ENCODE results near the gene COX7A2.
A peak's percentile ranks its signal among the peaks of the same experiment; 100 is the strongest.

COX7A2 gene

GRCh38 chr6:75249837-75250236 is 6.2 kb upstream of the COX7A2 start:
- no peak overlapping the region for H3K27ac Mint-ChIP-seq

GRCh38 chr6:75246386-75246785 is 2.8 kb upstream of the COX7A2 start:
- H3K36me3 Mint-ChIP-seq (ENCODE audit: low read depth), result peaks cover 13% of the 10 kb centered on the region
- H3K27me3 Mint-ChIP-seq, result peaks cover 20% of the 10 kb centered on the region
- no peak overlapping the region for H3K4me3 Mint-ChIP-seq
- H3K4me1 Mint-ChIP-seq (ENCODE audit: low read depth), result peaks cover 19% of the 10 kb centered on the region
- H3K27ac Mint-ChIP-seq, result no peak overlapping the region
- H3K9me3 Mint-ChIP-seq, result no peaks in the 10 kb centered on the region

More at GRCh38 chr6:75249837-75250236, 6.2 kb upstream of the COX7A2 start:
- Mint-ChIP-seq H3K36me3 (ENCODE audit: low read depth) (peaks cover 8% of the 10 kb centered on the region), H3K4me3 (no peak overlapping the region), H3K4me1 (ENCODE audit: low read depth) (peaks cover 2% of the 10 kb centered on the region), H3K27me3 (peaks cover 17% of the 10 kb centered on the region), H3K9me3 (no peaks in the 10 kb centered on the region)

GRCh38 chr6:75244063-75244584 is 523 bp upstream of the COX7A2 start:
- Mint-ChIP-seq H3K36me3 (ENCODE audit: low read depth) (peaks cover 31% of the 10 kb centered on the region), H3K27ac (peak overlapping the region; percentile 99), H3K9me3 (no peaks in the 10 kb centered on the region), H3K4me3 (peak overlapping the region; percentile 99), H3K4me1 (ENCODE audit: low read depth) (peaks cover 26% of the 10 kb centered on the region), H3K27me3 (peaks cover 20% of the 10 kb centered on the region)

- H3K4me1 Mint-ChIP-seq (ENCODE audit: low read depth), result peaks cover 9% of the 10 kb centered on the region
- no peaks in the 10 kb centered on the region for H3K27me3 Mint-ChIP-seq
- H3K4me3 Mint-ChIP-seq, result no peak overlapping the region
- peaks cover 37% of the 10 kb centered on the region for H3K36me3 Mint-ChIP-seq (ENCODE audit: low read depth)
- H3K27ac Mint-ChIP-seq, result no peak overlapping the region
- no peaks in the 10 kb centered on the region for H3K9me3 Mint-ChIP-seq
Observed at GRCh38 chr6:75236630-75237029, 7.0 kb downstream of the COX7A2 start.

- Mint-ChIP-seq H3K4me3 (no peak overlapping the region), H3K27ac (no peak overlapping the region)
Observed at GRCh38 chr6:75235271-75235670, 8.3 kb downstream of the COX7A2 start.

GRCh38 chr6:75234126-75234865 is 9.3 kb downstream of the COX7A2 start:
- no peaks in the 10 kb centered on the region for H3K4me1 Mint-ChIP-seq (ENCODE audit: low read depth)
- H3K36me3 Mint-ChIP-seq (ENCODE audit: low read depth), result peaks cover 18% of the 10 kb centered on the region
- H3K9me3 Mint-ChIP-seq, result no peaks in the 10 kb centered on the region
- no peaks in the 10 kb centered on the region for H3K27me3 Mint-ChIP-seq
- no peak overlapping the region for H3K4me3 Mint-ChIP-seq
- no peak overlapping the region for H3K27ac Mint-ChIP-seq

More at GRCh38 chr6:75235271-75235670, 8.3 kb downstream of the COX7A2 start:
- Mint-ChIP-seq H3K27me3 (no peaks in the 10 kb centered on the region), H3K36me3 (ENCODE audit: low read depth) (peaks cover 28% of the 10 kb centered on the region), H3K9me3 (no peaks in the 10 kb centered on the region), H3K4me1 (ENCODE audit: low read depth) (no peaks in the 10 kb centered on the region)

GRCh38 chr6:75233092-75233615 is 10.4 kb downstream of the COX7A2 start:
- no peaks in the 10 kb centered on the region for H3K27me3 Mint-ChIP-seq
- H3K36me3 Mint-ChIP-seq (ENCODE audit: low read depth), result peaks cover 12% of the 10 kb centered on the region
- H3K27ac Mint-ChIP-seq, result no peak overlapping the region
- H3K4me3 Mint-ChIP-seq, result no peak overlapping the region
- no peaks in the 10 kb centered on the region for H3K9me3 Mint-ChIP-seq
- H3K4me1 Mint-ChIP-seq (ENCODE audit: low read depth), result no peaks in the 10 kb centered on the region

GRCh38 chr6:75230484-75231325 is 12.9 kb downstream of the COX7A2 start:
- no peak overlapping the region for H3K27ac Mint-ChIP-seq
- no peak overlapping the region for H3K4me3 Mint-ChIP-seq
- H3K27me3 Mint-ChIP-seq, result no peaks in the 10 kb centered on the region
- no peaks in the 10 kb centered on the region for H3K4me1 Mint-ChIP-seq (ENCODE audit: low read depth)
- no peaks in the 10 kb centered on the region for H3K9me3 Mint-ChIP-seq
- no peaks in the 10 kb centered on the region for H3K36me3 Mint-ChIP-seq (ENCODE audit: low read depth)

- no peaks in the 10 kb centered on the region for H3K36me3 Mint-ChIP-seq (ENCODE audit: low read depth)
- H3K9me3 Mint-ChIP-seq, result no peaks in the 10 kb centered on the region
Observed at GRCh38 chr6:75224303-75224926, 19.2 kb downstream of the COX7A2 start.

GRCh38 chr6:75223428-75223827 is 20.2 kb downstream of the COX7A2 start:
- peaks cover 35% of the 10 kb centered on the region for H3K27me3 Mint-ChIP-seq
- H3K36me3 Mint-ChIP-seq (ENCODE audit: low read depth), result no peaks in the 10 kb centered on the region
- no peaks in the 10 kb centered on the region for H3K9me3 Mint-ChIP-seq
- H3K27ac Mint-ChIP-seq, result no peak overlapping the region
- no peaks in the 10 kb centered on the region for H3K4me1 Mint-ChIP-seq (ENCODE audit: low read depth)
- no peak overlapping the region for H3K4me3 Mint-ChIP-seq

More at GRCh38 chr6:75224303-75224926, 19.2 kb downstream of the COX7A2 start:
- Mint-ChIP-seq H3K4me1 (ENCODE audit: low read depth) (no peaks in the 10 kb centered on the region), H3K4me3 (no peak overlapping the region), H3K27ac (no peak overlapping the region), H3K27me3 (peaks cover 31% of the 10 kb centered on the region)

GRCh38 chr6:75222261-75222660 is 21.3 kb downstream of the COX7A2 start:
- Mint-ChIP-seq H3K9me3 (no peaks in the 10 kb centered on the region), H3K4me1 (ENCODE audit: low read depth) (peaks cover 6% of the 10 kb centered on the region), H3K27me3 (peaks cover 44% of the 10 kb centered on the region), H3K27ac (no peak overlapping the region), H3K36me3 (ENCODE audit: low read depth) (no peaks in the 10 kb centered on the region), H3K4me3 (no peak overlapping the region)

- peaks cover 9% of the 10 kb centered on the region for H3K4me1 Mint-ChIP-seq (ENCODE audit: low read depth)
- peaks cover 54% of the 10 kb centered on the region for H3K27me3 Mint-ChIP-seq
- H3K4me3 Mint-ChIP-seq, result no peak overlapping the region
- no peaks in the 10 kb centered on the region for H3K36me3 Mint-ChIP-seq (ENCODE audit: low read depth)
- no peaks in the 10 kb centered on the region for H3K9me3 Mint-ChIP-seq
- no peak overlapping the region for H3K27ac Mint-ChIP-seq
Observed at GRCh38 chr6:75221116-75221515, 22.5 kb downstream of the COX7A2 start.

- no peak overlapping the region for H3K4me3 Mint-ChIP-seq
- H3K9me3 Mint-ChIP-seq, result no peaks in the 10 kb centered on the region
- H3K36me3 Mint-ChIP-seq (ENCODE audit: low read depth), result no peaks in the 10 kb centered on the region
- peaks cover 9% of the 10 kb centered on the region for H3K4me1 Mint-ChIP-seq (ENCODE audit: low read depth)
- H3K27me3 Mint-ChIP-seq, result peaks cover 60% of the 10 kb centered on the region
- H3K27ac Mint-ChIP-seq, result no peak overlapping the region
Observed at GRCh38 chr6:75220357-75220756, 23.2 kb downstream of the COX7A2 start.

- Mint-ChIP-seq H3K36me3 (ENCODE audit: low read depth) (no peaks in the 10 kb centered on the region), H3K9me3 (no peaks in the 10 kb centered on the region), H3K4me1 (ENCODE audit: low read depth) (peaks cover 9% of the 10 kb centered on the region), H3K4me3 (no peak overlapping the region), H3K27me3 (peaks cover 54% of the 10 kb centered on the region), H3K27ac (peak overlapping the region; percentile 13)
Observed at GRCh38 chr6:75219263-75219662, 24.3 kb downstream of the COX7A2 start.
